NT2/D1 (cell line): Measurements from ENCODE around the gene HPCA.

ENCODE experiments used
- SUZ12 ChIP-seq: IDR thresholded peaks from 2 replicates; pipeline ENCODE4 v1.6.1; 2011; ENCODE audit not compliant: insufficient read length, insufficient read depth; ENCODE audit errors: extremely low read depth
- YY1 ChIP-seq: IDR thresholded peaks from 2 replicates; pipeline ENCODE4 v1.6.1; 2011; ENCODE audit not compliant: insufficient read length, insufficient read depth
- ZNF274 ChIP-seq: IDR thresholded peaks from 2 replicates; pipeline ENCODE4 v1.6.1; 2011; ENCODE audit warnings: mild to moderate bottlenecking, low read depth, low read length

DNA sequence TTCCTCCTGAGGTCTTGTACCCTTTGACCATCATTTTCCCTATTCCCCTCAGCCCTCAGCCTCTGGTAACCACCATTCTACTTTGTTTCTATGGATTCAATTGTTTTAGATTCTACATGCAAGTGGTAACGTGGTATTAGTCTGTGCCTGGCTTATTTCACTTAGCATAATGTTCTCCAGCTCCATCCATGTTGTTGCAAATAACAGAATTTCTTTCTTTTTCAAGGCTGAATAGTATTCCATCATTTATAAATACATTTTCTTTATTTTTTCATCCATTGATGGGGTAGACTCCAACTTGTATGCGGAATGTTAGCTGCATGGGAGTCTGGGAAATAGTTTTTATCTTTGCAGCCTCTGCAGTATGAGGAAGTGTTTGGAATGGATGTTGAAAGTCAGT is 41.1 kb downstream of the HPCA start:
- TF ChIP-seq ZNF274 (no peak), YY1 (no peak), SUZ12 (no peak)
